ENCODE results near the gene TECR. TPM values are rescaled to one million over a fixed set of nuclear protein-coding genes. Genes with fewer than 3 reads are reported as not detected.
A peak's percentile ranks its signal among the peaks of the same experiment; 100 is the strongest.

TECR gene
- total and polyA plus RNA-seq, 9 of the 15 experiments (the other 6 are each of a cell fraction or from before 2014, with no cell fraction given), result 29.3 to 211 (median 81.4) TPM

GRCh38 chr19:14514215-14514863 lies 15.1 kb upstream of the TECR start:
- H4K20me1 ChIP-seq (replicated peaks; ENCODE audit: control insufficient read depth, insufficient read depth, low read length), result peaks cover 26% of the 10 kb centered on the region
- H3K27ac ChIP-seq (ENCODE audit: extremely low read depth, low read depth, low read length), result peak overlapping the region; percentile 6; the same call in 1 of the 3 replicates
- ChIA-PET CTCF (ENCODE audit: low intra/inter-chr PET ratio) (no interaction called here), POLR2A (interaction anchor here (0.7 to 6.3 kb wide), 10 partner anchors 8 to 106 kb away, joined by 3 to 70 read pairs (median 4); no protein-coding TSS in a partner anchor)
- ATAC-seq (no peak), DNase-seq (ENCODE audit: extremely low read depth in 1 of 4, low spot score in 3 of 4) (peak in 1 of 4 experiments; percentile 49), FAIRE-seq (no peak)
- intact Hi-C loops (cut with micrococcal nuclease), result no loop called here
- no peak overlapping the region for H3K4me3 ChIP-seq
- H3K9ac ChIP-seq (ENCODE audit: insufficient read depth in 1 of 2, low read depth in 2 of 2, low read length in 2 of 2), result peak overlapping the region in 1 of 2 experiments; percentile 72; a peak in 2 of 4 replicates
- H3K4me2 ChIP-seq (ENCODE audit: insufficient read depth, low read length), result peak overlapping the region; percentile 28
- H3K27me3 ChIP-seq (ENCODE audit: control insufficient read depth in 2 of 2, insufficient read depth in 2 of 2, low read length in 2 of 2), result no peaks in the 10 kb centered on the region
- BruUV-seq (replicated peaks), result no TSS peak
- in situ Hi-C loops (cut with MboI), result no loop called here
- 58% methylated on average over 7 of the region's 8 CpGs for WGBS (ENCODE audit: insufficient coverage, low coverage, missing lambda C conversion rate)
- H2AFZ ChIP-seq (ENCODE audit: low read depth, low read length), result no peak overlapping the region
- H3K4me1 ChIP-seq (replicated peaks in 1 of 2; ENCODE audit: control insufficient read depth in 2 of 2, insufficient read depth in 2 of 2, low read length in 2 of 2), result peaks cover 50 to 57% of the 10 kb centered on the region in 2 experiments
- peaks cover 45% of the 10 kb centered on the region for H3K79me2 ChIP-seq (ENCODE audit: control insufficient read depth, insufficient read depth, low read length)
- no peaks in the 10 kb centered on the region for H3K9me1 ChIP-seq (ENCODE audit: control insufficient read depth, insufficient read depth, low read length)
- H3K36me3 ChIP-seq (ENCODE audit: control insufficient read depth, insufficient read depth, low read length), result peaks cover 38% of the 10 kb centered on the region
- H3K9me3 ChIP-seq (replicated peaks; ENCODE audit: control insufficient read depth, insufficient read depth, low read depth, low read length), result no peaks in the 10 kb centered on the region
- peak in 1 of 2 experiments; percentile 38; a peak in 1 of 4 replicates for TF ChIP-seq ETV6 (IDR thresholded peaks at IDR 0.05; ENCODE audit: borderline replicate concordance in 1 of 2, low read depth in 2 of 2, low read length in 1 of 2)
- TF ChIP-seq ETV6 (CRISPR knock-in tag; IDR thresholded peaks at IDR 0.05; ENCODE audit: borderline replicate concordance), result no peak
- TF ChIP-seq POLR2A (conservative IDR thresholded peaks at IDR 0.05), result peak; percentile 29; the same call in 1 of the 2 replicates
- no peak for TF ChIP-seq SNIP1 (IDR thresholded peaks at IDR 0.05; ENCODE audit: low read depth)
- peak; percentile 47; the same call in 1 of the 2 replicates for TF ChIP-seq CXXC5 (CRISPR knock-in tag; IDR thresholded peaks at IDR 0.05)
- TF ChIP-seq PML (IDR thresholded peaks at IDR 0.05; ENCODE audit: low read length), result peak; percentile 17; the same call in 1 of the 2 replicates
- peak; percentile 29; the same call in 1 of the 2 replicates for TF ChIP-seq POLR2AphosphoS2 (IDR thresholded peaks at IDR 0.05; ENCODE audit: low read length)
- no peak for TF ChIP-seq NR4A1 (CRISPR knock-in tag; IDR thresholded peaks at IDR 0.05)
- no peak for TF ChIP-seq NR4A1 (tag; IDR thresholded peaks at IDR 0.05)
- TF ChIP-seq, protein P1, sequence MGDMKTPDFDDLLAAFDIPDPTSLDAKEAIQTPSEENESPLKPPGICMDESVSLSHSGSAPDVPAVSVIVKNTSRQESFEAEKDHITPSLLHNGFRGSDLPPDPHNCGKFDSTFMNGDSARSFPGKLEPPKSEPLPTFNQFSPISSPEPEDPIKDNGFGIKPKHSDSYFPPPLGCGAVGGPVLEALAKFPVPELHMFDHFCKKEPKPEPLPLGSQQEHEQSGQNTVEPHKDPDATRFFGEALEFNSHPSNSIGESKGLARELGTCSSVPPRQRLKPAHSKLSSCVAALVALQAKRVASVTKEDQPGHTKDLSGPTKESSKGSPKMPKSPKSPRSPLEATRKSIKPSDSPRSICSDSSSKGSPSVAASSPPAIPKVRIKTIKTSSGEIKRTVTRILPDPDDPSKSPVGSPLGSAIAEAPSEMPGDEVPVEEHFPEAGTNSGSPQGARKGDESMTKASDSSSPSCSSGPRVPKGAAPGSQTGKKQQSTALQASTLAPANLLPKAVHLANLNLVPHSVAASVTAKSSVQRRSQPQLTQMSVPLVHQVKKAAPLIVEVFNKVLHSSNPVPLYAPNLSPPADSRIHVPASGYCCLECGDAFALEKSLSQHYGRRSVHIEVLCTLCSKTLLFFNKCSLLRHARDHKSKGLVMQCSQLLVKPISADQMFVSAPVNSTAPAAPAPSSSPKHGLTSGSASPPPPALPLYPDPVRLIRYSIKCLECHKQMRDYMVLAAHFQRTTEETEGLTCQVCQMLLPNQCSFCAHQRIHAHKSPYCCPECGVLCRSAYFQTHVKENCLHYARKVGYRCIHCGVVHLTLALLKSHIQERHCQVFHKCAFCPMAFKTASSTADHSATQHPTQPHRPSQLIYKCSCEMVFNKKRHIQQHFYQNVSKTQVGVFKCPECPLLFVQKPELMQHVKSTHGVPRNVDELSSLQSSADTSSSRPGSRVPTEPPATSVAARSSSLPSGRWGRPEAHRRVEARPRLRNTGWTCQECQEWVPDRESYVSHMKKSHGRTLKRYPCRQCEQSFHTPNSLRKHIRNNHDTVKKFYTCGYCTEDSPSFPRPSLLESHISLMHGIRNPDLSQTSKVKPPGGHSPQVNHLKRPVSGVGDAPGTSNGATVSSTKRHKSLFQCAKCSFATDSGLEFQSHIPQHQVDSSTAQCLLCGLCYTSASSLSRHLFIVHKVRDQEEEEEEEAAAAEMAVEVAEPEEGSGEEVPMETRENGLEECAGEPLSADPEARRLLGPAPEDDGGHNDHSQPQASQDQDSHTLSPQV (IDR thresholded peaks at IDR 0.05), result peak; percentile 21; the same call in 1 of the 2 replicates
- no peak for TF ChIP-seq CBX1 (IDR thresholded peaks at IDR 0.05; ENCODE audit: low read depth)
- TF ChIP-seq, protein P2, sequence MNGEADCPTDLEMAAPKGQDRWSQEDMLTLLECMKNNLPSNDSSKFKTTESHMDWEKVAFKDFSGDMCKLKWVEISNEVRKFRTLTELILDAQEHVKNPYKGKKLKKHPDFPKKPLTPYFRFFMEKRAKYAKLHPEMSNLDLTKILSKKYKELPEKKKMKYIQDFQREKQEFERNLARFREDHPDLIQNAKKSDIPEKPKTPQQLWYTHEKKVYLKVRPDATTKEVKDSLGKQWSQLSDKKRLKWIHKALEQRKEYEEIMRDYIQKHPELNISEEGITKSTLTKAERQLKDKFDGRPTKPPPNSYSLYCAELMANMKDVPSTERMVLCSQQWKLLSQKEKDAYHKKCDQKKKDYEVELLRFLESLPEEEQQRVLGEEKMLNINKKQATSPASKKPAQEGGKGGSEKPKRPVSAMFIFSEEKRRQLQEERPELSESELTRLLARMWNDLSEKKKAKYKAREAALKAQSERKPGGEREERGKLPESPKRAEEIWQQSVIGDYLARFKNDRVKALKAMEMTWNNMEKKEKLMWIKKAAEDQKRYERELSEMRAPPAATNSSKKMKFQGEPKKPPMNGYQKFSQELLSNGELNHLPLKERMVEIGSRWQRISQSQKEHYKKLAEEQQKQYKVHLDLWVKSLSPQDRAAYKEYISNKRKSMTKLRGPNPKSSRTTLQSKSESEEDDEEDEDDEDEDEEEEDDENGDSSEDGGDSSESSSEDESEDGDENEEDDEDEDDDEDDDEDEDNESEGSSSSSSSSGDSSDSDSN (IDR thresholded peaks at IDR 0.05; ENCODE audit: borderline replicate concordance in 1 of 2, low read depth in 2 of 2, low read length in 2 of 2), result no peak
- TF ChIP-seq ZNF175 (CRISPR knock-in tag; IDR thresholded peaks at IDR 0.05; ENCODE audit: low read depth), result no peak
- no peak for TF ChIP-seq ZNF76 (CRISPR knock-in tag; IDR thresholded peaks at IDR 0.05; ENCODE audit: borderline replicate concordance)
- TF ChIP-seq ZC3H4 (CRISPR knock-in tag; IDR thresholded peaks at IDR 0.05; ENCODE audit: borderline replicate concordance), result peak; percentile 67; the same call in 1 of the 2 replicates
- TF ChIP-seq CCNT2 (IDR thresholded peaks at IDR 0.05; ENCODE audit: borderline replicate concordance, extremely low read depth, insufficient read length, low read depth, low read length), result peak; percentile 40
